SW 1271 (cell line): ENCODE data around the gene CIT.
A peak's percentile ranks its signal among the peaks of the same experiment; 100 is the strongest.

Experiments
- DNase-seq, 2 experiments: peaks; one replicate each; lab custom pipeline; 2025; lab: John Stamatoyannopoulos, UW

Gene CIT

GRCh38 chr12:119699199-119699760 is 177.8 kb downstream of the CIT start:
- no peak for DNase-seq

DNA sequence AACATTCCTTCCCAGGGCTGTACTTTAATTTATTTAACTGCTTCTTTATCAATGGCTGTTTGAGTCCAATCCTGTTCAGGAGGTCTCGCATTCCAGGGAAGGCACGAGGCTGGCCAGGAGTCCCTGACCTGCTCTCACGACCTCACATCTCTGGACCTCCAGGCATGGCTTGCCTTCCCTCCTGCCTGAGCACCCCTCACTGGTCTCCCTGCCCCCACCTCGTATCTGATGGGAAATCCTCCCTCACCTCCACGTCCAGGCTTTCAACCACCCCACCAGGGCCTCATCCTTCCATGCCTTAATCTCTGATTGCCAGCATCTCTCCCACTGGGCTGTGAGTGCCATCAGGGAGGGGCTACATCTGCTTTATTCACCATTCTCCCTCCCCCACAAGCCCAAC is 180.2 kb downstream of the CIT start:
- no peak for DNase-seq

GRCh38 chr12:119695034-119695433 is 182.1 kb downstream of the CIT start:
- peak in 1 of 2 experiments; percentile 16 for DNase-seq

DNA sequence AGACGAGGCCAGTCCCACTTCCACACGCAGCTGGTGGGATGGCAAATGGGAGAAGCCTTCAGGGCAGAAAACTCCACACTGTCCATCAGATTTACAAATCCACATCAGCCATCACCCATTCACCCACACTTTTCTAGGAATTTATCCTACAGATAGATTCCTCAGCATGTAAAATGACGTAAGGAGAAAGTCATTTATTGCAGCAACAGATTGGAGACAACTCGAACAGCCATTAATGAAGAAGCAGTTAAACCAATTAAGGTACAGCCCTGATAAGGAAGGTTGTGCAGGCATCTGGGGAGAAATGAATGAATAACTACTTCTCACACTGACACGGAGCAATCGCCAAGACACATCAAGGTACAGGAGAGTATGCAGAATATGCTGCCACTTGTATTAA is 183.0 kb downstream of the CIT start:
- no peak for DNase-seq

DNA sequence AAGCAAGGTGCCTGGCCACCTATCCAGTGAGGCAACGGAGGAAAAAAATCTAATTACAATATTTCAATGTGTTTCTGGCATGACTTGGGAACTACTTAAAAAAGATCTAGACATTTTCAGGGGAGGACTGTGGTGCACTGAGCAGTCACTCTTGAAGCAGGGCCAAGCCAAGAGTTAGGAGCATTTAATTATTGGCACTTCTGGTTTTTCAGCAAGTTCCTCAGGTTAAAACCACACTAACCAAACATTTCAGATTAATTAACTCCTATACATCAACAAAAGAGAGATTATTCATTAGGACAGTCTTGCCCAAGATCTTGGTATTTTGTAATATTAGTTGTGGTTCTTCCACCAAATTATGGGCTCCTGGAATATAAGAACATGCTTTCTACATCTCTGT is 183.6 kb downstream of the CIT start:
- no peak for DNase-seq

GRCh38 chr12:119692997-119693396 is 184.1 kb downstream of the CIT start:
- DNase-seq: no peak

DNA sequence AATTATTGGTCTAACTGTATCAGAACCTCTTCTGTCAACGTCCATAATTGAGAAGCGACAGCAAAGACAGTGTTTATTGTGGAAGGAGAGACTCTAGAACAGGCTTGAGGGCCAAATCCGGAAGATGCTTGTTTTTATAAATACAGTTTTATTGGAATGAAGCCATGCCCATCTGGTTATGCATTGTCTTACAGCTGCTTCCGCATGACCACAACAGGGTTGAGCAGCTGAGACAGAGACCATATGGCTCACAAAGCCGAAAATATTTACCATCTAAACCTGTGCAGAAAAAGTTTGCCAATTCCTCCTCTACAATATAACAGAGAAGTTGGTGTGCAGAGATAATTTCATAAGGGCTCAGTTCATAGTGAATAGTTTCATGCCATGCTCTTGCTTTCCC is 184.7 kb downstream of the CIT start:
- no peak for DNase-seq

DNA sequence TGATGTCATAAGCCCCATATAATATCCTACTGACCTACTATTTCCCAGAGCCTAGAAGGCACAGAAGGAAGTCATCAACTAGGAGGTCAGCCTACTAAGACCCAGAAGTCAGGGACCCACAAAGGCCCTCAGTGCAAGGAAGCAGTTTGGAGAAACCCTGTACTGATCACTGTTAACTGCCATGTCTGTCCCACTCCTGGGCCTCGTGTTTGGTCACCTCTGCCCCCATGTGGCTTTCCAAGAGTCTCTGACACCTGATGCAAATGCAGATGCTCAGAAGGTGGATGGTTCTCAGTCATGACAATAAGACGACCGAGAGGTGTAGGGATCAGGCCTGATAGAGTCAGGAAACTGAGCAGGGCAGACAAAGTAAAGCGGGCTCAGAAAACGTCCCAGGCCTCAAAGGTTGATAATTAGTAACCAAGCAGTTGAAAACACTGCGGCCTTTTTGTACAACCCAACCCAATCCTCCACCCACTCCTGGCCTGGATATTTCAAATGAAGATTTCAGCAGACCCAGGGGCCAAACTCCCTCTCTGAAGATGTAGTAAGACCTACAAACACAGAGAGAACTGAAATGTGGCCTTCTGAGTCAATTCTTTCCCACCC is 185.8 kb downstream of the CIT start:
- DNase-seq: no peak

DNA sequence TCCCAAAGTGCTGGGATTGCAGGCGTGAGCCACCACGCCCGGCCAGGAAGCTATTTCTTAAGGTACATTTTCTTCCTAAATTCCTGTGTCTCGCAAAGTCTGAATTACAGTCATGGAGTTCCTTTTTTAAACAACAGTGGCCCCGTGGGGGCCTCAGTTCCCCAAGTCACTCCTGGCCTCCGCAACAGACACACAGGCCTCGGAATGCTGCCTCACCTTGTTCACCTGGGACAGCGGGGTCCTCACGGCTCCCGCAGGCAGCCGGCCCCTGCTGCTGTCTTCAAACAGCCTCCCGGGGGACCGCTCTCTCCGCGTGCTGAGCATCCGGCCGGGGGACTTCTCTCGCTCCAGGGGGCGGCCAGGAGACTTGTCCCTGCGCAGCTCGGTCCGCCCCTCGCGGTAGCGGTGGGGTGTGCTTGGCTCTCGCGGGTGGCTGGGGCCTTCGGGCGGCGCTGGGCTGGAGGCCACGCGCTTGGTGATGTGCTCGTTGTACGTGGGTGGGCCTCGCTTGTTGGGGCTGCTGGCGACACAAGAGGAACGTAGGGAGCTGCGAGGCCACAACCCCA is 187.1 kb downstream of the CIT start:
- no peak for DNase-seq

- no peak for DNase-seq
Measured at GRCh38 chr12:119687879-119688278, 189.2 kb downstream of the CIT start.

DNA sequence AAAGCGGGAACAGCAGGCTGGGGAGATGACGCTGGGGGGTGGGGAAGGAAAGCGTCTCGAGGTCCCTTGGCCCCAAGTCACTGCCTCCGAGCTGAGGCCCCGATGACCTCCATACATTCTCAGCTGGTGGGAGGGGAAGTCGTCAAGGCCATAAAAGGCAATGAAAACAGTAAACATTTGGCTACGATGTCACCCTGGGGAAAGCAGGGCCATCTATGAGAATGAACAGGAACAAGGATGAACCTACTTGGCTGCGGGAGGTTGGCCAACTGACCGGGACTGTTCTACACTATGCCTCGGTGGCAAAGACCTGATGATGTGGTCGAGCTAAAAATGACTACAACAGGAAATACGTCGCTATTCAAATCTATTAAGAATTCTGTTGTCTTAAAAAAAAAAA is 189.7 kb downstream of the CIT start:
- DNase-seq: no peak

- DNase-seq: no peak
Measured at GRCh38 chr12:119686776-119687175, 190.3 kb downstream of the CIT start.

DNA sequence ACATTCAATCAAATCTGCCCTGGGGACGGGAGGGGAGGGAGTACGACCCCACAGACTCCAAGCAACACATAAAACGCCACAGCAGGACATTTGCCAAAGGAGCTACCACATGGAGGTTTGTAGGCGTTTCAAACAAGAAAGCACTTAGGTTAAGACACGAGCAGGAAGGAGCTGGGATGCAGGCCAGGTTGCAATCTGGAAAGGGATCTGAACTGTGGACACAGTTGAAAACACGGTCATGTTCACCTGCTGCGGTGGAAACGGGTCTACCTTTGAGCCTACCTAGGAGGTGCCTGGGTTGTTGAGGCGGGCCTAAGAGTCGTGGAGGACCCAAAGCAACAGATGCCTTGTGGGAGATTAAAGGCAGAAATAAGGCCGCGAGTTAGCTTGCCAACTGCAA is 190.8 kb downstream of the CIT start:
- no peak for DNase-seq

GRCh38 chr12:119685375-119685774 is 191.7 kb downstream of the CIT start:
- DNase-seq: no peak

DNA sequence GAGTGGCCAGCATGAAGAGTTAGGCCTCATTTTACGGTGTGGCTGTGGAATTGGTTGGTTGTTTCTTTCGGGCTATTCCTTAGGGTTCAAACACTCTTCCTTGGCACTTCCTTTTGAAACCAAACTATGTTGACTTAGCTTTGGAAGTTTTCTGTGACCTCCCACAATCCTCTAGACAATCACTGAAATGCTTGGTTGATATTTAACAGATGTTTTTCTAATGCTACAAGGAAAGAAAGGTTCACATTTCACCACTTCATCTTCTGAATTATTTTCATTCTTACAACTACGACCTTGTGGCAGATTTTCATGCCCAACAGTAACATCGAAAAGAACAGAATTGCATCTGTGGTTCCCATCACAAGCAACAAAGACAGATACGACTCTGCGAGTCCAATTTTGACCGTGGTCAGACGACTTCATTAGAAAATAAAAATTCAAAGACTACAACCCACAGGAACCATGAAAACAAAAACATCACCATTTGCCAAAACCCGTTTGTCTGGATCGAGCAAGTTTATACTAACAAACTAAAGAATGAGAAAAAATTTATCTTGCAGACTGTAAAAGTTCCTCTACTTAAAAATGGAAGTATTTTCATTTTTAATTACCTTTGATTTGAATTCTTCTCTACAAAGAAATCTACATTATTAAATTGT is 192.3 kb downstream of the CIT start:
- no peak for DNase-seq

- no peak for DNase-seq
Measured at GRCh38 chr12:119683816-119684215, 193.3 kb downstream of the CIT start.

DNA sequence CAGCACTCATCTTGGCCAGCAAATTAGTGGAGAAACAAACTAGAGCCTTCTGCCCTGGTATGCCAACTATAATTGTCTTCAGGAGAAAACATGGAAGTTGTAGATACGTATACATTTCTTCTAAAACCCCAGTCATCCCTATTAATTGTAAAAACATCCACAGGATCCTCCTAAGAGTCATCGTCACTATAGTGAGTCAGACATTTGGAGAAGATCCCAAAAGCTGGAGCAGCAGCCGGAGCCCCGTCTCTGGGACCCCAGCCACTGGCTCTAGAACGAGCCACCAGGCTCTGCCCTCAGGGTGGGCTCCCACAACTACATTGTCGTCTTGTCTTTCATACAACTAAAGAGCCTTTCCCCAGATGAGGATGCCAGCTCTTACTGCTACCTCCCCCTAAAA is 193.7 kb downstream of the CIT start:
- DNase-seq: no peak

DNA sequence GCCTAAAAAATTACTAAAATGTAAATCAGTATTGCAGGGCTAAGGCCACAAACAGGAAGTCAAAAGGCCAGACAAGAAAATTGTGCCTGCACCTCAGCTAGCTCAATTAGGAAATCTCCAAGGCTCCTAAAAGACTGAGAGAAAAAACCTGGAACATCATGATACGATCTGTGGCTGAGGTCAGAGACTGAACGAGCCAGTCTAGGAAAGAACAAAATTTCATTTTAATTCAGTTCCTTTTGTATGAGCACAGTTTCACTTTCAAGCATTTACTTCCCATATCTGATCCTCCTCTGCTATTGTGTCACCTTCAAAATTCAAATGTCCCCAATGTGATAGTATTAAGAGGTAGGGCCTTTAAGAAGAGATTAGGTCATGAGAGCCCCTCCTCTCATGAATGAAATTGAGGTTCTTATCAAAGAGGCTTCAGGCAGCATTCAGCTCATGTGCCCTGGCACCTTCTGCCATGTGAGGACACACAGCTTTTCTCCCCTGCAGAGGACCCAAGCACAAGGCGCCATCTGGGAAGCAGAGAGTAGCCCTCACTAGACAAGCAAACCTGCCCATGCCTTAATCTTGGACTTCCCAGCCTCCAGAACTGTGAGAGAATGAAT is 194.4 kb downstream of the CIT start:
- DNase-seq: no peak

DNA sequence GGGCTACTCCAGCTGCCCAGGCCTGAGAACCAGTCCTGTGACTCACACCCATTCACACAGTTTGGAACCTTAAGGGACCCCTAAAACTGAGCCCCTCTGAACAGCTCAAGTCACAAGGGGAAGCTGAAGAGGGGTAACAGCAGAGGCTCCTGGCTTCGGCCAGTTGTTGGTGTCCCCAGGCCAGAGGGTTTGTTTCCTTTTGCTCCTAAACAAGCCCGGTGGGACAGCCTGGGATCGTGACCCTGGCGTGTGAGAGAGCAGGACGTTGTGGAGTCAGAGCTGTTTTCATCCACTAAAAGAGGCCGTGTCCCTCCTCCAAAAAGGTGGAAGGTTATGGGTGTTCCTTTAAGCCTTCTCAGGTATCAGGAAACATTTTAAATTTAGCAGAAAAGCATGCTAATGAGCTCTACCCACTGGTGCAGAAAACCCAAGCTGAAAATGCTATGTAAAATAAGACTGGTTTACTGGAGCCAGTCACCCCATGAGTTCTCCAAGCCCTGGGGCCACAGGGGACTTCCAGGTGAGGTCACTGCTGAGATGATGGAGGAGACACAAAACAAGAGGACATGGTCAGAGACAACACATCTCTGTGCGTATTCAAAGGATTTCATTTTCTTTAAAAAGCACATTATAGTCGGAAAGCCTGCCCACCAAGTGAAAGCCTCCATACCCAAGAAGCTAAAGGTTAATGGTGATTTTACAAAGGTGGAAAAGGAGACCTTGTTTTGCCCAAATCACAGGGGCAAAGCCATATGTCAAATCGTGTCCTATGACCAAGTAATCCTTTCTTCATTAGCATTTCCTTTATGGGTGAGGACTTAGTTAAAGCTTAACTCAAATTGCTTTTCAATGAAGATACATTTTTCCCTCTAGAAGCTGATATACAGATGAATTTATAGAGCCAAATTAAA is 195.1 kb downstream of the CIT start:
- DNase-seq: no peak

DNA sequence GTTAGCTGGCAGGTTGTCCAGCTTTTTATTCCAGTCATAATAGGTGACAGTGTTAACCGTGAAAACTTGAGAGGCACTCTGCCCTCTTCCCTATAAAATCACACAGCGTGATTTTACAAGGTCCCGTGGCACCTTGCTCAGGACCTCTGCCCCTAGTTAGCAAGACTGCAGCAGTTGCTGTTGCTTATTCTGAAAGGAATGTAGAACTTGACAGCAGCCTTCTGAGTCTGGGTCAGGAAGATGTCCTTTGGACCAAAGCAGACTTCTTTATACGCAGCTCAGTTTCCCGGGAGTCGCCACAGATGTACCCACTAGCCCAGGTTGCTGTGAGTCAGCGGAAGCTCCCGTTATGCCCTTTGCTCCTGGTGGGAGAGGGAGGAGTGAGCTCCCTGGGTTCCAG is 196.0 kb downstream of the CIT start:
- no peak for DNase-seq

DNA sequence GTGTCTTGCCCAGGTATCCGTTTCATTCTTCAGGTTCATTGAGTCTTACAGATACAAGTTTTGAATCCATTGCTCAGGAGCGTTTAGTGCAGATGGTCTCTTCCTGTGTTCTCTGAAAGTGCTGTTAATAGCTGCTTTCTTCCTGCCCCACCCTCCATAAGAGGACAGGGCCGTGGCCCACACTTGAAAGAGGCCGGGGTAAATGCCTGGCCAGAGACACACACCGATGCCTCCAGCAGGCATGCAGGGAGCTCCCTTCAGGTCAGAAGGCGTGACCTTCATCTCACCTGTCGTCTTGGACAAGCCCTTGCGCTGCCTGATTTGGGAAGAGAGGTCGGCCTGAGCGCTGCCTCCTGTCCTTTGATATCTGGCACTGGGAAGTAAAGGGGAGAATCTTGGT is 197.6 kb downstream of the CIT start:
- no peak for DNase-seq

DNA sequence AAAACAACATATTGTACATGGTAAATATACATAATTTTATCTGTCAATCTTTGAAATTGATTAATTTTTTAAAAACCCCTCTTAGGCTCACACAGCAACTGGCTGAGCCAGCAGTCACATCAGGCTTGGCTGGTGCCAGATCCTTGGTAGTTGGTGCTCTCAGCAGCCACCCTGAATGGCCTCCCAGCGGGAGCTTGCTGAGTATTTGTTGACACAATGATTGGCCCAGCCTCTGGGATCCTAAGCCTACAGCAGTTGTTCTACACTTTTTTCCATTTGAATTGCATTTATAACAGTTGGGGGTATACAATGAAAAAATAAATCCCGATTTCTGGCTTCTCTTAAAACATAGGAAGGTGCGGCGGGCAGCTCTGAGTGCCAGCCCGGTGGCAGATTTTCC is 198.0 kb downstream of the CIT start:
- no peak for DNase-seq
